H1 (cell line): Measurements from ENCODE around the gene RELL1. TPM values are rescaled to one million over a fixed set of nuclear protein-coding genes. Genes with fewer than 3 reads are reported as not detected.

Source experiments
- CTCF ChIA-PET: fragments of 300-600 bp; sonication (Branson Sonifier 250); formaldehyde crosslinking; loops from one replicate; lab custom pipeline; 2021; ENCODE audit not compliant: partially characterized antibody; lab: Charles Lee
- POLR2A ChIA-PET: fragments of 300-600 bp; sonication (Branson Sonifier 250); formaldehyde crosslinking; loops from one replicate; lab custom pipeline; 2021; ENCODE audit warnings: inconsistent platforms; ENCODE audit not compliant: partially characterized antibody; lab: Charles Lee
- DNase-seq, 2 experiments: peaks; one replicate each; pipeline versions ENCODE4 v3.0.0 to v3.0.0-alpha.2; 2010 to 2022; ENCODE audit warnings: low spot score in 2 of 2, low read depth in 1 of 2, mixed read lengths in 1 of 2
- FAIRE-seq: peaks from 2 replicates; lab custom pipeline; 2011; peaks lifted over from hg19 to GRCh38; lab: Jason Lieb, UNC
- H2AFZ ChIP-seq: 2 replicates; pipeline ENCODE4 v1.8.1; 2012; ENCODE audit warnings: low read length, inconsistent platforms
- H2AK5ac ChIP-seq: 2 replicates; pipeline ENCODE4 v1.6.1; 2013; ENCODE audit warnings: low read depth, low read length
- H2BK120ac ChIP-seq: replicated peaks from 2 replicates; pipeline ENCODE3; 2013; ENCODE audit warnings: low read depth, low read length, inconsistent platforms
- H2BK12ac ChIP-seq: 2 replicates; pipeline ENCODE4 v1.6.1; 2013; ENCODE audit warnings: low read depth, low read length
- H2BK15ac ChIP-seq: 2 replicates; pipeline ENCODE4 v1.6.1; 2013; ENCODE audit warnings: low read length
- H2BK20ac ChIP-seq: 2 replicates; pipeline ENCODE4 v1.6.1; 2013; ENCODE audit warnings: low read length
- H2BK5ac ChIP-seq: 2 replicates; pipeline ENCODE4 v1.6.1; 2013; ENCODE audit warnings: low read depth, low read length
- H3K14ac ChIP-seq: 2 replicates; pipeline ENCODE4 v1.6.1; 2013; ENCODE audit warnings: inconsistent platforms; ENCODE audit not compliant: insufficient read length
- H3K18ac ChIP-seq: 2 replicates; pipeline ENCODE4 v1.6.1; 2013; ENCODE audit warnings: low read length; ENCODE audit errors: extremely low read depth
- H3K23ac ChIP-seq: 2 replicates; pipeline ENCODE4 v1.6.1; 2013; ENCODE audit warnings: inconsistent platforms; ENCODE audit not compliant: insufficient read length
- H3K23me2 ChIP-seq: 2 replicates; pipeline ENCODE4 v1.6.1; 2013; ENCODE audit warnings: low read depth, low read length
- H3K27ac ChIP-seq: 2 replicates; pipeline ENCODE4 v1.6.1; 2011; ENCODE audit warnings: low read depth, low read length, inconsistent platforms
- H3K27me3 ChIP-seq, 4 experiments: replicated peaks in 1 of 4; 1 replicate in 1 of 4; 2 replicates in 3 of 4; pipeline versions ENCODE4 v1.6.1 to v1.8.1; 2011 to 2013; ENCODE audit warnings: low read length in 3 of 4, mild to moderate bottlenecking in 3 of 4, inconsistent platforms in 2 of 4, mixed read lengths in 2 of 4, moderate library complexity in 1 of 4; ENCODE audit not compliant: control insufficient read depth in 3 of 4, insufficient read depth in 3 of 4; ENCODE audit errors: extremely low read depth in 1 of 4
- H3K36me3 ChIP-seq, 4 experiments: 2 replicates each; pipeline versions ENCODE4 v1.6.1 to v1.8.1; 2011 to 2013; ENCODE audit warnings: mild to moderate bottlenecking in 4 of 4, low read length in 3 of 4, moderate library complexity in 2 of 4, control low read depth in 1 of 4, inconsistent platforms in 1 of 4; ENCODE audit not compliant: insufficient read depth in 4 of 4, control insufficient read depth in 2 of 4
- H3K4ac ChIP-seq: replicated peaks from 2 replicates; pipeline ENCODE3; 2013; ENCODE audit warnings: low read length, low read depth, mixed read lengths, inconsistent platforms; ENCODE audit not compliant: insufficient read length
- H3K4me1 ChIP-seq, 4 experiments: replicated peaks in 1 of 4; 1 replicate in 1 of 4; 2 replicates in 3 of 4; pipeline versions ENCODE4 v1.6.1 to v1.8.1; 2011 to 2013; ENCODE audit warnings: low read length in 3 of 4, inconsistent platforms in 2 of 4, mixed read lengths in 1 of 4; ENCODE audit not compliant: insufficient read depth in 4 of 4, control insufficient read depth in 3 of 4
- H3K4me2 ChIP-seq, 2 experiments: 2 replicates each; pipeline versions ENCODE4 v1.6.1 to v1.8.1; 2011 to 2013; ENCODE audit warnings: low read depth in 2 of 2, low read length in 2 of 2, control low read depth in 1 of 2, inconsistent platforms in 1 of 2, mild to moderate bottlenecking in 1 of 2; ENCODE audit not compliant: insufficient read depth in 1 of 2
- H3K4me3 ChIP-seq, 4 experiments: fragments of 200-600, 300-600 bp in 1 of 4; sonication (generic), shearing (Covaris generic), sonication (Bioruptor Twin) in 1 of 4; 2 replicates each; pipeline versions ENCODE4 v1.5.1 to v1.8.1; 2011 to 2016; ENCODE audit warnings: low read length in 4 of 4, low read depth in 3 of 4, control low read depth in 2 of 4, inconsistent platforms in 2 of 4, mild to moderate bottlenecking in 2 of 4, mixed read lengths in 1 of 4, moderate library complexity in 1 of 4; ENCODE audit not compliant: insufficient read depth in 2 of 4; ENCODE audit errors: extremely low read depth in 1 of 4
- H3K56ac ChIP-seq: replicated peaks from 2 replicates; pipeline ENCODE3; 2013; ENCODE audit warnings: low read depth, mild to moderate bottlenecking, mixed read lengths, low read length, inconsistent platforms; ENCODE audit not compliant: insufficient read length
- H3K79me1 ChIP-seq: 2 replicates; pipeline ENCODE4 v1.6.1; 2013; ENCODE audit warnings: low read depth, low read length, control low read depth
- H3K79me2 ChIP-seq, 2 experiments: 2 replicates each; pipeline versions ENCODE4 v1.6.1 to v1.8.1; 2012 to 2013; ENCODE audit warnings: low read length in 2 of 2, mild to moderate bottlenecking in 2 of 2, inconsistent platforms in 1 of 2; ENCODE audit not compliant: insufficient read depth in 2 of 2, control insufficient read depth in 1 of 2
- H3K9ac ChIP-seq, 4 experiments: replicated peaks in 1 of 4; 1 replicate in 1 of 4; 2 replicates in 3 of 4; pipeline versions ENCODE4 v1.6.1 to v1.8.1; 2011 to 2013; ENCODE audit warnings: low read depth in 3 of 4, low read length in 3 of 4, control low read depth in 2 of 4, mild to moderate bottlenecking in 2 of 4, moderate library complexity in 2 of 4, inconsistent platforms in 1 of 4; ENCODE audit errors: extremely low read depth in 1 of 4
- H3K9me3 ChIP-seq, 2 experiments: 2 replicates each; pipeline versions ENCODE4 v1.6.1 to v1.8.1; 2012 to 2013; ENCODE audit warnings: mild to moderate bottlenecking in 2 of 2, moderate library complexity in 2 of 2, control low read depth in 1 of 2, inconsistent platforms in 1 of 2, low read depth in 1 of 2, low read length in 1 of 2, mixed read lengths in 1 of 2; ENCODE audit not compliant: insufficient read depth in 2 of 2
- H4K20me1 ChIP-seq, 2 experiments: replicated peaks in 1 of 2; 2 replicates each; pipeline versions ENCODE3 to v1.8.1; 2011 to 2013; ENCODE audit warnings: inconsistent platforms in 2 of 2, low read length in 2 of 2, mild to moderate bottlenecking in 1 of 2; ENCODE audit not compliant: insufficient read depth in 2 of 2, control insufficient read depth in 1 of 2
- H4K5ac ChIP-seq: 2 replicates; pipeline ENCODE4 v1.6.1; 2013; ENCODE audit warnings: low read length, low read depth, mixed read lengths, inconsistent platforms; ENCODE audit not compliant: insufficient read length
- H4K8ac ChIP-seq: 2 replicates; pipeline ENCODE4 v1.8.0; 2013; ENCODE audit warnings: mild to moderate bottlenecking, moderate library complexity, low read length, inconsistent platforms; ENCODE audit not compliant: insufficient read depth; ENCODE audit errors: extremely low read depth
- H4K91ac ChIP-seq: replicated peaks from 2 replicates; pipeline ENCODE3; 2013; ENCODE audit warnings: low read length, mixed read lengths, inconsistent platforms; ENCODE audit not compliant: insufficient read length
- WGBS, 2 experiments: shearing (Covaris generic) in 1 of 2; methylation state at CpG; one replicate each; pipeline versions ENCODE4 v1.1.6 to v1.1.7; 2013 to 2015; ENCODE audit warnings: low lambda C conversion rate in 2 of 2, mixed read lengths in 2 of 2, inconsistent platforms in 1 of 2, low coverage in 1 of 2, missing lambda C conversion rate in 1 of 2; ENCODE audit not compliant: insufficient replicate concordance in 2 of 2, insufficient coverage in 1 of 2, insufficient read length in 1 of 2; ENCODE audit errors: extremely low coverage in 1 of 2, missing lambda C conversion rate in 1 of 2; 5-methylcytosine and 5-hydroxymethylcytosine counted together
- polyA plus RNA-seq, 7 experiments: library from polyadenylated mRNA; depleted of rRNA in 3 of 7; stranded (reverse) in 5 of 7; unstranded in 2 of 7; fragments of >200 nt in 5 of 7; fragments of 200-250 nt in 2 of 7; gene quantifications; 1 replicate in 5 of 7; 2 replicates in 1 of 7; 4 replicates in 1 of 7; pipeline versions ENCODE4 v1.2.1 to v1.2.3, GENCODE V29; 2011 to 2013; ENCODE audit warnings: missing spikeins in 2 of 7, mixed read lengths in 2 of 7
- total RNA-seq: library from RNA; stranded (reverse); fragmentation: NEBNext Ultra II Directional; extraction: Animal tissue kit (Norgen Biotek cat#: 25700); gene quantifications from 2 replicates; pipeline ENCODE4 v1.2.1, GENCODE V29; 2021

The RELL1 gene
- total and polyA plus RNA-seq, 2 of the 8 experiments (the other 6 are each of a cell fraction or from before 2014, with no cell fraction given) = 2.1 to 14.1 TPM

DNA sequence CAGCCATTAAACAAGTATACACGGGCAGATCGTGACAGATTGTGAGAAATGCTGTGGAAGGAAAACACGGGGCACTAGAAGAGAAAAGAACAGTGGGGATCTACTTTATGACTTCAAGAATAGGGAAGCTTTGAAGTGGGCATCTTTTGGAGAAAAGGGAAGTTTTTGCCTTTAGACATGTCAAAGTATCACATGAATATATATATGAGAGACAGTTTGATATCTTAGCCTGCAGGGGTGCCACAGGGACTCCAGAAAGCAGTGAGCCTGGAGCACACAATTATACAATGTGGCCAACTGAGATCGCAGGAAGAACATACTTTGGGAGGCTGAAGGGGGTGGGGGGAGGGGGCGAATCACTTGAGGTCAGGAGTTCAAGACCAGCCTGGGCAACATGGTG, 35.7 kb downstream of the RELL1 start:
- ChIA-PET POLR2A (interaction anchor here (1.8 kb wide), 1 partner anchor 13 kb away, joined by 6 read pairs; no protein-coding TSS in a partner anchor), CTCF (interaction anchor here (1.4 to 3.3 kb wide), 3 partner anchors 9 to 48 kb away, joined by 3 to 15 read pairs (median 4); no protein-coding TSS in a partner anchor)
- FAIRE-seq = no peak
- H2BK5ac ChIP-seq = no peak overlapping the region
- H3K36me3 ChIP-seq = peaks cover 0 to 4% (median 0%) of the 10 kb centered on the region in 4 experiments; a peak in 2 of 8 replicates
- no peaks in the 10 kb centered on the region for H3K79me2 ChIP-seq
- no peaks in the 10 kb centered on the region; the same call in 1 of the 2 replicates for H3K23me2 ChIP-seq
- no peak overlapping the region for H3K4ac ChIP-seq
- H4K91ac ChIP-seq = no peak overlapping the region
- H2AFZ ChIP-seq = no peak overlapping the region
- no peak overlapping the region for H3K9ac ChIP-seq
- H3K23ac ChIP-seq = no peak overlapping the region
- H3K9me3 ChIP-seq = no peaks in the 10 kb centered on the region
- H4K8ac ChIP-seq = no peak overlapping the region
- H3K14ac ChIP-seq = no peak overlapping the region
- no peak overlapping the region for H3K18ac ChIP-seq
- no peak overlapping the region for H2BK12ac ChIP-seq
- peaks cover 0 to 1% of the 10 kb centered on the region in 2 experiments for H4K20me1 ChIP-seq
- peaks cover 0 to 14% (median 7%) of the 10 kb centered on the region in 4 experiments; a peak in 4 of 7 replicates for H3K4me1 ChIP-seq
- 86% methylated on average over 3 of the region's 5 CpGs; no CpG with 5 or more reads in 1 of the 2 experiments for WGBS, 2 experiments
- H3K27me3 ChIP-seq = no peaks in the 10 kb centered on the region; a peak in 1 of 7 replicates
- H3K56ac ChIP-seq = no peak overlapping the region
- H3K4me2 ChIP-seq = no peak overlapping the region
- H3K4me3 ChIP-seq = no peak overlapping the region
- no peak overlapping the region for H2BK20ac ChIP-seq
- no peak overlapping the region for H4K5ac ChIP-seq
- H2AK5ac ChIP-seq = no peak overlapping the region
- H3K27ac ChIP-seq = no peak overlapping the region
- H2BK15ac ChIP-seq = no peak overlapping the region
- H2BK120ac ChIP-seq = no peak overlapping the region
- H3K79me1 ChIP-seq = peaks cover 2% of the 10 kb centered on the region; the same call in 1 of the 2 replicates
- no peak for DNase-seq
